Measurements from ENCODE around the gene MMP27. TPM values are rescaled to one million over a fixed set of nuclear protein-coding genes. Genes with fewer than 3 reads are reported as not detected.
A peak's percentile ranks its signal among the peaks of the same experiment; 100 is the strongest.
"Not testable (repeated sequence)": the region's sequence is repeated elsewhere in the genome, so short reads cannot be mapped to it uniquely, and the experiment has no call there.

MMP27 gene
- total RNA-seq: not detected

GRCh38 chr11:102705626-102706025 lies at the start of gene MMP27:
MMP27 (minus strand) TSS chr11:102705769; CDS start chr11:102705714, 55 bp downstream.
- no peak for DNase-seq (ENCODE audit: low read depth in 2 of 3, low spot score in 2 of 3)

- no peak for DNase-seq (ENCODE audit: low read depth in 2 of 3, low spot score in 2 of 3)
Observed at GRCh38 chr11:102753267-102753666, 47.7 kb upstream of the MMP27 start.

- no peak for DNase-seq (ENCODE audit: low read depth in 2 of 3, low spot score in 2 of 3)
Observed at GRCh38 chr11:102751673-102752072, 46.1 kb upstream of the MMP27 start.

- DNase-seq (ENCODE audit: low read depth in 2 of 3, low spot score in 2 of 3): no peak
Observed at GRCh38 chr11:102749101-102749722, 43.6 kb upstream of the MMP27 start.

- DNase-seq (ENCODE audit: low read depth in 2 of 3, low spot score in 2 of 3): not testable (repeated sequence)
Observed at GRCh38 chr11:102746746-102747578, 41.4 kb upstream of the MMP27 start.

- no peak for DNase-seq (ENCODE audit: low read depth in 2 of 3, low spot score in 2 of 3)
Observed at GRCh38 chr11:102734650-102735049, 29.1 kb upstream of the MMP27 start.

- DNase-seq (ENCODE audit: low read depth in 2 of 3, low spot score in 2 of 3): peak in 2 of 3 donors; percentile 37 to 63
Observed at GRCh38 chr11:102733232-102733875, 27.8 kb upstream of the MMP27 start.

- not testable (repeated sequence) for DNase-seq (ENCODE audit: low read depth in 2 of 3, low spot score in 2 of 3)
Observed at GRCh38 chr11:102730944-102731343, 25.4 kb upstream of the MMP27 start.

GRCh38 chr11:102729849-102730815 lies 24.6 kb upstream of the MMP27 start:
- DNase-seq (ENCODE audit: low read depth in 2 of 3, low spot score in 2 of 3): no peak

- no peak for DNase-seq (ENCODE audit: low read depth in 2 of 3, low spot score in 2 of 3)
Observed at GRCh38 chr11:102727890-102728289, 22.3 kb upstream of the MMP27 start.

GRCh38 chr11:102724904-102725500 lies 19.4 kb upstream of the MMP27 start, which contains the start of gene MMP8:
MMP8 (minus strand) TSS chr11:102724954; CDS start chr11:102724855, 99 bp downstream.
- DNase-seq (ENCODE audit: low read depth in 2 of 3, low spot score in 2 of 3): no peak

GRCh38 chr11:102722821-102723220 lies 17.3 kb upstream of the MMP27 start:
- DNase-seq (ENCODE audit: low read depth in 2 of 3, low spot score in 2 of 3): peak in 1 of 3 donors; percentile 28

- no peak for DNase-seq (ENCODE audit: low read depth in 2 of 3, low spot score in 2 of 3)
Observed at GRCh38 chr11:102719620-102720277, 14.2 kb upstream of the MMP27 start.

- DNase-seq (ENCODE audit: low read depth in 2 of 3, low spot score in 2 of 3): no peak
Observed at GRCh38 chr11:102717280-102717679, 11.7 kb upstream of the MMP27 start.

- DNase-seq (ENCODE audit: low read depth in 2 of 3, low spot score in 2 of 3): no peak
Observed at GRCh38 chr11:102716527-102716926, 11.0 kb upstream of the MMP27 start.

GRCh38 chr11:102712137-102712536 lies 6.6 kb upstream of the MMP27 start:
- DNase-seq (ENCODE audit: low read depth in 2 of 3, low spot score in 2 of 3): no peak

GRCh38 chr11:102709201-102709945 lies 3.8 kb upstream of the MMP27 start:
- no peak for DNase-seq (ENCODE audit: low read depth in 2 of 3, low spot score in 2 of 3)

- no peak for DNase-seq (ENCODE audit: low read depth in 2 of 3, low spot score in 2 of 3)
Observed at GRCh38 chr11:102708654-102709053, 3.1 kb upstream of the MMP27 start.

GRCh38 chr11:102704841-102705240 lies 728 bp downstream of the MMP27 start:
- no peak for DNase-seq (ENCODE audit: low read depth in 2 of 3, low spot score in 2 of 3)
